ENCODE measurements around the gene PIAS4.

The PIAS4 gene

DNA sequence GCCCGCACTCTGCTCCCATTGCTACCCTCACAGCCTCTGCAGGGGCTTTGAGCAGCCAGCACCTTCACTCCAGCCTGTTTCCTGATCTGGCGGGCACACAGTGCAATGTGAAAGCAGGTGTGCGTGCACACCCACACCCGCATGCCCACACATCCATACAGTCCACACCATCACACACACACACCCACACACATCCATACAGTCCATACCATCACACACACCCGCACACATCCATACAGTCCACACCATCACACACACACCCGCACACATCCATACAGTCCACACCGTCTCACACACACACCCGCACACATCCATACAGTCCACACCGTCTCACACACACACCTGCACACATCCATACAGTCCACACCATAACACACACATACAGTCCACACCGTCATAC is 28.0 kb downstream of the PIAS4 start:
- H3K4me3 Mint-ChIP-seq: no peak overlapping the region

DNA sequence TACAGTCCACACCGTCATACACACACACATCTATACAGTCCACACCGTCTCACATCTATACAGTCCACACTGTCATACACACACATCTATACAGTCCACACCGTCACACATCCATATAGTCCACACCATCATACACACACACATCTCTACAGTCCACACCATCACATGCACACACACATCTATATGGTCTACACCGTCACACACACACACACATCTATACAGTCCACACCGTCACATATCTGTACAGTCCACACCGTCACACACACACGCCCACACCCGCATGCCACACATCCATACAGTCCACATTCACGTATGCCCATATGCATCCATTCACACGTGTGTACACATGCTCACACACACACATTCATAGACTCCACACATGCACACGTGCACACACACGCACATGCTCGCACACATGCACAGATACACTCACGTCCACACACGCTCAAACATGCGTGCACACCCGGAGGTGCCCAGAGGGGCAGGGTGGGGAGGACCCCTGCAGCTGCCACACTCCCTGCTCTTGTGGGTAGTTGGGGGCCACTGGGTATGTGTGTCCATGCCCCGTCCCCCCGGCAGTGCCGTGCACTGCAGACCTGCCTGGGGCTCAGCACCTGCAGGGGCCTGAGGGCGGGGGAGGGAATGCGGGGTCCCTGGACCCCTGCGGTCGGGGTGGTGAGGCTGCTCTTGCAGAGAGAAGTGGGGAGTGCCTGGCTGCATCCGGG is 29.2 kb downstream of the PIAS4 start:
- Mint-ChIP-seq H3K4me3 (no peak overlapping the region), H3K9me3 (ENCODE audit: low read depth) (no peaks in the 10 kb centered on the region), H3K27ac (no peak overlapping the region), H3K36me3 (no peaks in the 10 kb centered on the region), H3K27me3 (no peaks in the 10 kb centered on the region), H3K4me1 (ENCODE audit: low read depth) (peaks cover 2% of the 10 kb centered on the region)

More for the DNA sequence above, 28.0 kb downstream of the PIAS4 start:
- H3K9me3 Mint-ChIP-seq (ENCODE audit: low read depth): no peaks in the 10 kb centered on the region
- H3K36me3 Mint-ChIP-seq: no peaks in the 10 kb centered on the region
- peaks cover 1% of the 10 kb centered on the region for H3K4me1 Mint-ChIP-seq (ENCODE audit: low read depth)
- H3K27me3 Mint-ChIP-seq: no peaks in the 10 kb centered on the region
- H3K27ac Mint-ChIP-seq: no peak overlapping the region

DNA sequence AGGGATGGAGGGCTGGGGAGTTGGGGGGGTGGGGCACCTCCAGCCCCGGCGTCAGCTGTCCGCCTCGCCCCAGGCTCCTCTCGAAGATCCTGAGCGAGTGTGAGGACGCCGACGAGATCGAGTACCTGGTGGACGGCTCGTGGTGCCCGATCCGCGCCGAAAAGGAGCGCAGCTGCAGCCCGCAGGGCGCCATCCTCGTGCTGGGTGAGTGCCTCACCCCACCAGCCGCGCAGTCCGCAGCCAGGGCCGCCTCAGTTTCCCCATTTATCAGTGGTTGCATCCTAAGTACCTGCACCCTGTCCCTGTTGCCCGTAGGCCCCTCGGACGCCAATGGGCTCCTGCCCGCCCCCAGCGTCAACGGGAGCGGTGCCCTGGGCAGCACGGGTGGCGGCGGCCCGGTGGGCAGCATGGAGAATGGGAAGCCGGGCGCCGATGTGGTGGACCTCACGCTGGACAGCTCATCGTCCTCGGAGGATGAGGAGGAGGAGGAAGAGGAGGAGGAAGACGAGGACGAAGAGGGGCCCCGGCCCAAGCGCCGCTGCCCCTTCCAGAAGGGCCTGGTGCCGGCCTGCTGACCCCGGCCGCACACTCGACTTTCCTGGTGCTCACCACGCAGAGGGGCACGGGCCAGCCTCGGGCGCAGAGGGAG is 29.9 kb downstream of the PIAS4 start:
- H3K9me3 Mint-ChIP-seq (ENCODE audit: low read depth): no peaks in the 10 kb centered on the region
- no peak overlapping the region for H3K27ac Mint-ChIP-seq
- H3K4me3 Mint-ChIP-seq: no peak overlapping the region
- peaks cover 2% of the 10 kb centered on the region for H3K4me1 Mint-ChIP-seq (ENCODE audit: low read depth)
- no peaks in the 10 kb centered on the region for H3K36me3 Mint-ChIP-seq
- H3K27me3 Mint-ChIP-seq: no peaks in the 10 kb centered on the region

DNA sequence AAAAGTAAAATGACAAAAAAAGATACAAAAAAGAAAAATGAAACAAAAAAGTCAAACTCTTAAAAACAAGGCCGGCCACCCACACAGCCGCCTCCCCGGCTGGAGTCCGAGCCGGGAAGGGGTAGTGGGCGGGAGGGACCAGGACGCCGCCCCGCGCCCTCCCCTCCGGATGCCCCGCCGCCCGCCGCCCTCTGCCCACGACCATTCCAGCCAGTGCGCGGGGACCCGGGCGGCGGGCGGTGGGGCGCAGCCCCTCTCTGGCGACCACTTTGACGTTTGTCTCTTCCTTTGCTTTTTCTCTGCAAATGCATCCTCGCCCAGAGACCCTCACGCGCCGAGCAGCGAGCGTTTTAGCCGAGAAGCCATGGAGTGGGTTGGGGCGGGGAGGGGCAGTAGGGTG is 30.5 kb downstream of the PIAS4 start:
- peaks cover 2% of the 10 kb centered on the region for H3K4me1 Mint-ChIP-seq (ENCODE audit: low read depth)
- no peaks in the 10 kb centered on the region for H3K9me3 Mint-ChIP-seq (ENCODE audit: low read depth)
- H3K4me3 Mint-ChIP-seq: no peak overlapping the region
- H3K27me3 Mint-ChIP-seq: no peaks in the 10 kb centered on the region
- H3K36me3 Mint-ChIP-seq: no peaks in the 10 kb centered on the region
- no peak overlapping the region for H3K27ac Mint-ChIP-seq

DNA sequence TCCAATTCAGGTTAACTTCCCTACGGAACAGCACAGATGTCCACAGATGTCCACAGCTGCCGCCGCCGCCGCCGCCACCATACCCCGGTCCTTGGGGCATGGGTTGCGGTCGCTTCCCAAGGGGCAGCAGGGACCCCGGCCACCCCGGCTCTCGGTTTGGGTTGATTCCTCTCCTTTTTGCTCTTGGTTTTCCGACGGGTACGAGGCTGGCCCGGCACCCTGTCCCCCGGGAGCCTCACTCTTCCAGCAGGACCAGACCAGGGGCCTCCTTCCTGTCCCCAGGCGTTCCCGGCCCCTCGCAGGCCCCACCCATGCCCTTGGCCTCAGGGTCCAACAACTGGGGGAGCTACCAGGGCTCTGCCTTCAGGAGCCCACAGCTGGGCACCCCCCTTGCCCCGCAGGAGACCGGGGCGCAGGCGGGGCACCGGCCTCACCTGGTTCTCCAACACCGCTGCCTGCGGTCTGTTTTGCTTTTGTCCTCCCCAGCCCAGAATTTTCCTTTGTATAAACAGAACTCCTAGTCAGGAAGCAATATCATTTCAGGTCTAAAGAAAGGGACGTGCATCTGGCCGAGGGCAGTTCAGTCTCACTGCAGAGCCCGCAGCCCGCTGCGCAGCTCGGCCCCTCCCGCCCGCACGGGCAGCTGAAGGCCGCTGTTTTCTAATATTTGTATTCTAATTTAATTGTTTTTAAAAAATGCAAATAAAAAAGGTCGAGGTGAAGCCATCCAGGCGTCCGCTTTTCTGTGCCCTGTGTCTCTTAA is 31.3 kb downstream of the PIAS4 start:
- Mint-ChIP-seq H3K9me3 (ENCODE audit: low read depth) (no peaks in the 10 kb centered on the region), H3K27me3 (no peaks in the 10 kb centered on the region), H3K4me3 (no peak overlapping the region), H3K4me1 (ENCODE audit: low read depth) (peaks cover 2% of the 10 kb centered on the region), H3K36me3 (no peaks in the 10 kb centered on the region), H3K27ac (no peak overlapping the region)

DNA sequence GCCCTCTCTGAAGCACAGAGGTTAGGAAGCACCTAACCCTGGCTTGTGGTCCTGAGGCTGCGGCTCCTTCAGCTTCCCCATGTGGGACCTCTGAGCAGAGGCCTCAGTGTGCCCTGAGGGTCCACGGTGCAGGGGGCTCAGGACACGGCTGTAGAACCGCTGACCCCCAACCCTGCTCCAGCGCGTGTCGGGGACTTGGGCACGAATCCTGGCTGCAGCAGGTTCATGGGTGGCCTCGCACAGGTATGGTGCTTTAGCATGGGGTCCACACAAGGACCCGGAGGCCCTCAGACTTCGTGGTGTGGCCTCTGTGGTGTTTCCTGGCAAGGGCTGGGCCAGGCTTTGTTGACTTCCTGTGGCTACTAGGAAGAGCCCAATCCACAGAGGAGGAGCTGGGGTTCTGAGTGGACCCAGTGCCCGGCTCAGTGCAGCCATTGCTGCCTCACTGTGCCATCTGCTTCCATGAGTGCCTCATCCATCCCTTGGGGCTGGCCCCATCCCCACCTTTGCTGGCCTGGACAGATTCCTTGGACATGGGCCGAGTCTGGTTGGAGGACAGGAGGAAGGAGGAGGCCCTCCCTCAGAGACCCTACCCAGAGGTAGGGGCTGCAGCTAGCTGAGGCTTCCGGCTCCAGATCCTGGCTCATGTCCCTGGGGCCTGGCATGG is 34.7 kb downstream of the PIAS4 start:
- Mint-ChIP-seq H3K27ac (no peak overlapping the region), H3K36me3 (no peaks in the 10 kb centered on the region), H3K4me3 (no peak overlapping the region), H3K4me1 (ENCODE audit: low read depth) (peaks cover 14% of the 10 kb centered on the region), H3K27me3 (no peaks in the 10 kb centered on the region), H3K9me3 (ENCODE audit: low read depth) (no peaks in the 10 kb centered on the region)

DNA sequence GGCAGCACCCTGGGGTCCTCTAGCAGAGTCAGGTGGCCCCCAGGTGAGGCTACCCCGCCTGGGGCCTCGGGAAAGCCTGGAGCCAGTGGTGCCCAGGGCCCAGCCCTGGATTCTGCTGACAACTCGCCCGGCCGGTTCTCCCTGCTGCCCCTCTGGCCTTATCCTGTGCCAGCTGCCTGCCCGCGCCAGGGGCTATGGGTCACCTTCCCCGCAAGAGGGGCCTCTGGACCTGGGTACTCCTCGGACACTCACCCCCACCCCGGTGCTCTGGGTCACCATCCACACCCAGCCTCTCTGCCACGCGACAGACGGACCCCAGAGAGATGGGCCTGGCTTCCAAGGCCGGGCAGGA is 35.2 kb downstream of the PIAS4 start:
- Mint-ChIP-seq H3K4me1 (ENCODE audit: low read depth) (peaks cover 15% of the 10 kb centered on the region), H3K27me3 (no peaks in the 10 kb centered on the region), H3K27ac (no peak overlapping the region), H3K4me3 (no peak overlapping the region), H3K36me3 (no peaks in the 10 kb centered on the region), H3K9me3 (ENCODE audit: low read depth) (no peaks in the 10 kb centered on the region)

DNA sequence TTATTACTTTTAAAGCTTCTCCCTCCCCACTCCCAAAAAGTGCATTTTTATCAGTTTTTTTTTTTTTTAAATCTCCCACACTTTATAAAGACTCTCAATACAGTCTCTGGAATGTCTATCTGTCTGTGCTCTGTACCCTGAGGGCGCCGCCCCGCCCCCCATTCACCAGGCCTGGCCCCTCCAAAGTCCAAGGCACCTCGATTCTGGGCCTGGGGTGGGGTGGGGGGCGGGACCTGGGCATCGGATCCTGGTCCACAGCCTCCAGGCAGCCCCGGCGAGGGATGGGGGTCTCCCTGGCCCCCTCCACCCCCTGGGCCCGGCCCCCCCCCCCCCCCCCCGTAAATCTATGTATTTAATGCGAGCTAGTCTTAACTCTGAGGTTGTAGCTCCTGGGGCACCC is 35.9 kb downstream of the PIAS4 start:
- Mint-ChIP-seq H3K9me3 (ENCODE audit: low read depth) (no peaks in the 10 kb centered on the region), H3K4me3 (no peak overlapping the region), H3K36me3 (no peaks in the 10 kb centered on the region), H3K27ac (no peak overlapping the region), H3K27me3 (no peaks in the 10 kb centered on the region), H3K4me1 (ENCODE audit: low read depth) (peaks cover 15% of the 10 kb centered on the region)

DNA sequence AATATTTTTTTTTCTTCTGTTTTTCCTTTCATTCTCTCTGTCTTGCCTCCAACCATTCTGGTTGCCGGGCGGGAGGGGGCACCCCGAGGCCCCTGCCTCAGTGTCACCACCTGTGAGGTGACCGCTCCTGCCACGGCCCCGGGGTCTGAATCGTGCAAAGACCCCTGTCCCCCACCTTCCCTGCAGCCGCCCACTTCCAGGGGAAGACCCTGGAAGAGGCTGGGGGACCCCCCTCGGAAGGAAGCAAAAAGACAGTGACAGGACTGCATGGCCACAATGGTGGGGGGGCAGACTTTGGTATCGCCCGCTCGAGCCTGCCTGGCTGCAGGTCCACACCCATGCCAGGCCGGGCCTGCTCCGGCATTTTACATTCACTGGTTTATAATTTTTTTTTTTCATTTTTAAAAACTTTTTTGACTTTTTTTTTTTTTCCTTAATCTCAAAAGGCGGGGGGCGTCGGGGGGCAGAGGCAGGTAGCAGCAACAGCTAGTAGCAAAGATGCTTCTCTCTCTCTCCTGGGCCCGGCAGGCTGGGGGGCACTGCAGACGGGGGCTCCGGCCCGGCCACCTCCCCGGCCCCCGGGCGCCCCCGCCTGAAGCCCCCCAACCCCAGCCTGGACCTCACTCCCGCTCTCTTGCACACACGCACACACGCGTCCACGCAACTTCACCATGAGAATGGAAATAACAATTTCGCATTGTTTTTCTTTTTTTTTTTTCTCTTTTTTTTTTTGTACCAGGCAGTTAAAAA is 36.6 kb downstream of the PIAS4 start:
- Mint-ChIP-seq H3K4me3 (no peak overlapping the region), H3K27ac (no peak overlapping the region), H3K9me3 (ENCODE audit: low read depth) (no peaks in the 10 kb centered on the region)

DNA sequence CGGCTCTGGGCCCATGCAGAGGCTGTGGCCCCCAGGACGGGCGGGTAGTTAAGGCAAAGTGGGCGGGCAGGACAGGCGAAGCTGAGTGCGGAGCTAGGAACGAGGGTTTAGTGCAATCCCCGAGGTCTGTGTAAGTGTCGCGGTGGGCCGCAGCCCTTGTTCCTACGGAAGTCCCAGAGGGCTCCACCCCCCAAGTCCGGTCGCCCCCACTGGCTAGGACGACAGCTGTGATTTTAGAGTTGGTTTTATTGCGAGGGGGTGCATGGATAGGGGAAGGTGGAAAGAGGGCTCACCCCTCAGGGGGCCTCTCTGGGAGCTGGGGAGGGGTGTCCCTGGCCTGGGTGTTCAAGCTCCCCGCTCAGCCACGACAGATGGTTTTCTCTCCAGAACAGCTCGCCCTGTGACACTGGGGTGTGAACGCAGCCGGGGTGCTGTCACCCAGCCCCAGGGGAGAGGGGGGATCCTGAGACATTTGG is 37.5 kb downstream of the PIAS4 start:
- Mint-ChIP-seq H3K4me3 (no peak overlapping the region), H3K27ac (no peak overlapping the region), H3K36me3 (no peaks in the 10 kb centered on the region), H3K4me1 (ENCODE audit: low read depth) (peaks cover 18% of the 10 kb centered on the region), H3K27me3 (no peaks in the 10 kb centered on the region), H3K9me3 (ENCODE audit: low read depth) (no peaks in the 10 kb centered on the region)

More for the DNA sequence above, 36.6 kb downstream of the PIAS4 start:
- no peaks in the 10 kb centered on the region for H3K27me3 Mint-ChIP-seq
- no peaks in the 10 kb centered on the region for H3K36me3 Mint-ChIP-seq
- H3K4me1 Mint-ChIP-seq (ENCODE audit: low read depth): peaks cover 15% of the 10 kb centered on the region

DNA sequence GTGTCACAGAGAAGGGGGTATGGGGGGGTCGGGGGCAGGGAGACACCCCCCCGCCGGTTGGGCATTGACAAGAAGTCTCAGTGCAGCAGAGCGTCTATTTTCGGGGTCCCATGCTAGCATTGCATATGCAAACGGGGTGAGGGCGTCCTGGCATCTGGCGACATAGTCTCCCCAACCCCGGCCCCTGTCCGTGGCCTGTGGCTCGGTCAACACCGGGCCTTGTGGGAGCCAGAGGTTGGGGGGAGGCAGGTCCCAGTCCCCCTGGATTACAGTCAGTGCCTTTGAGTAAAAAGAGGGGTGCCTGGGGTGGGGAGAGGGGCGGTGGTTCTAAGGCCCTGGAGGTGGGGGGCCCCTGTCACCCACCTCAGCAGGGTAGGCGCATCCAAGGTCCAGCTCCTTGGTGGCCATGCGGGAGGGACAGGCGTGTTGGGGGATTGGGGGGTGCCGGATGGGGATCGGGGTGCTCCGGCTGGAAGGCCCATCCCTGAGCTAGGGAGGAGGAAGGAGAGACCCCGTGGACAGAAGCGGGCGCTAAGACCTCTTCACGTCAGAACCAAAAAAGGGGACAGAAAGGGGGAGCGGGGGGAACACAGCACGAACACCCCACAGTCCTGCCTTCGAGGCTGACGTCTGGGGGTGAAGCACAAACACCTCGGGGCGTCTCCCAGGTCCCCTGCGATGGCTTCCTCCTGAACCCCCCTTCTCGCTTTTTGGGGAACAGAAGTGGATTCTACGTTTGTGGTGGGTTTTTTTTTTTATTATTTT is 38.2 kb downstream of the PIAS4 start:
- Mint-ChIP-seq H3K36me3 (no peaks in the 10 kb centered on the region), H3K4me1 (ENCODE audit: low read depth) (peaks cover 23% of the 10 kb centered on the region), H3K27me3 (no peaks in the 10 kb centered on the region)

DNA sequence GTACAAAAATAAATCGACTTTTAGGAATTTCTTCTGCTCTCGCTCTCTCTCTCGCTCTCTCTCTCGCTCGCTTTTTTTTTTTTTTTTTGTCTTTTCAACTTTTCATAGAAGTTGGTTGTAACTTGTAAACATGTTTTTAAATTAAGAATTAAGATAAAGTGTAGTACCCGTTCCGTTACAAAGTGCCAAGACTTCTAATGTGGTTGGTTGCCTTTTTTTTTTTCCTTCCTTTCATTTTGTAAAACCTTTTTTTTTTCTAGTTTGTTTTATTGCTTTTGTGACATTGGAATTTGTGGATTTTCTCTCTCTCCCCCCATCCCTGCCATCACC is 38.8 kb downstream of the PIAS4 start:
- H3K4me3 Mint-ChIP-seq: peak overlapping the region; percentile 46
- no peaks in the 10 kb centered on the region for H3K9me3 Mint-ChIP-seq (ENCODE audit: low read depth)
- H3K4me1 Mint-ChIP-seq (ENCODE audit: low read depth): peaks cover 26% of the 10 kb centered on the region
- peaks cover 4% of the 10 kb centered on the region for H3K36me3 Mint-ChIP-seq
- H3K27me3 Mint-ChIP-seq: no peaks in the 10 kb centered on the region
- peak overlapping the region; percentile 87 for H3K27ac Mint-ChIP-seq

More for the DNA sequence above, 38.2 kb downstream of the PIAS4 start:
- no peak overlapping the region for H3K4me3 Mint-ChIP-seq
- peak overlapping the region; percentile 87 for H3K27ac Mint-ChIP-seq
- no peaks in the 10 kb centered on the region for H3K9me3 Mint-ChIP-seq (ENCODE audit: low read depth)

DNA sequence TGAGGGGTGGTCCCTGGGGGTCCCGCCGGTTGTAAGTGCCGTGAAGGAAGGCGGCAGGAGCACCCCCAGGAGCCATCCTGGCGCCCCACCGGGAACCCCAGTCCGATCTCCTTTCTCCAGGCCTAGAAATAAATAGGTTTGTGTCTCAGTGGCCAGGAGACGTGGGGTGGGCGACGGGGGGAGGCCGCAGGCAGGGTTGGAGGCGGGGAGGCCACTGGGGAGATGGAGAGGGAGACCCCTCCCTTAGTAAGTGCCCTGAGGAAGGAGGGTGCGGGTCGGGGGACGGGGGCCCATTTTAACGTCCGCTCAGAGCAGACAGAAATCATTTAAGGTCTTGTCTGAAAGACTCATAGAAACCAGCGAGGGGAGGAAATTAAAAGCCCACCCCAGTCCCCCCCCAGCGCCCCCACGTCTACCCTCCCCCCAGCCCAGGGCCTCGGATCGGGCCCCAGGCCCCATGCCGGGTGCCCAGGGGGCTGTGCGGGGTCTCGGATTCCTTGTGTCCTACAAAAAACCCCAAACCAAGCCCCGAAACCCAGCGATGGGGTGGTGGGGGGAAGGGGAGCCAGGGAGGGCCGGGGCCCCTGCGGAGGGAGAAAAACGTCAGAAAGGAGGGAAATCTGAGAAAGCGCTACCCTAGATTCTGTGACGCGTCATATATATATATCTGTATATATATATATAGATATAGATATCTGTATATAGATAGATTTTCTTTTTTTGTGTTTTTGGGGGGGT is 39.6 kb downstream of the PIAS4 start:
- no peak overlapping the region for H3K4me3 Mint-ChIP-seq
- H3K4me1 Mint-ChIP-seq (ENCODE audit: low read depth): peaks cover 29% of the 10 kb centered on the region
- no peaks in the 10 kb centered on the region for H3K9me3 Mint-ChIP-seq (ENCODE audit: low read depth)
- no peak overlapping the region for H3K27ac Mint-ChIP-seq
- no peaks in the 10 kb centered on the region for H3K27me3 Mint-ChIP-seq
- peaks cover 4% of the 10 kb centered on the region for H3K36me3 Mint-ChIP-seq

All from activated naive CD8-positive, alpha-beta T cell (primary cell).